GM21529 (cell line): ENCODE results near the gene SNRNP200.
"Not testable (repeated sequence)": the region's sequence is repeated elsewhere in the genome, so short reads cannot be mapped to it uniquely, and the experiment has no call there.

Experiments used
- ATAC-seq: cut with Tn5 transposase; IDR thresholded peaks from one replicate; pipeline ENCODE4 v1.9.1; 2021; ENCODE audit not compliant: unreplicated experiment

Gene SNRNP200

GRCh38 chr2:96325041-96325883 lies 19.9 kb upstream of the SNRNP200 start, which contains the start of gene ITPRIPL1:
Gene ITPRIPL1 (plus strand): TSS chr2:96325317. CDS start chr2:96325840, 523 bp downstream.
- no peak for ATAC-seq

- no peak for ATAC-seq
These were observed 19.3 kb upstream of the SNRNP200 start for GRCh38 chr2:96324721-96325040.

- no peak for ATAC-seq
These were observed 18.5 kb upstream of the SNRNP200 start for GRCh38 chr2:96323849-96324248.

- peak; percentile 30 for ATAC-seq
These were observed 15.6 kb upstream of the SNRNP200 start for GRCh38 chr2:96320728-96321622.

GRCh38 chr2:96320326-96320725 lies 15.0 kb upstream of the SNRNP200 start:
- no peak for ATAC-seq

DNA sequence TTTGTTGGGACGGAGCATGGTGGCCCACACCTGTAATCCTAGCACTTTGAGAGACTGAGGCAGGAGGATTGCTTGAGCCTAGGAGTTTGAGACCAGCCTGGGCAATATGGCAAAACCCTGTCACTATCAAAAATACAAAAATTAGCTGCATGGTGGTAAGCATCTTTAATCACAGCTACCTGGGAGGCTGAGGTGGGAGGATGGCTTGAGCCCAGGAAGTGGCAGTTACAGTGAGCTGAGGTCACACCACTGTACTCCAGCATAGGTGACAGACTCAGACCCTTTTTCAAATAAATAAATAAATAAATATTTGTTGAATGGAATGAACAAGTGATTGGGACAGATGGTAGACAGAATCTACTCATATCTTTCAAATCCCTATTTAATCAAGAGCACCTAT lies 14.1 kb upstream of the SNRNP200 start:
- ATAC-seq, result no peak

DNA sequence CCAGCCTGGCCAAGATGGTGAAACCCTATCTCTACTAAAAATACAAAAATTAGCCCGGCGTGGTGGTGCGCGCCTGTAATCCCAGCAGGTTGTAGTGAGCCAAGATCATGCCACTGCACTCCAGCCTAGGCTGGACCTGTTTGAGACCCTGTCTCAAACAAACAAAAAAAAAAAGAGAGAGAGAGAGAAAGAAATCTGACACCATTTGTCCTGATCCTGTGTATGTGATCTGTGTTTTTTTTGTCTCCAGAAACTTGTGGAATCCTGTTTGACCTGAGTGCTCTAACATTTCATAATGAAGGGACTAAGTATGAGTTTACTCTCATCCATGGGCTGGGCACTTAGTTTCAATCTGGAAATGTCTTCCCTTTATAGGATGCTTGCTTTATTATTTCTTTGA lies 13.4 kb upstream of the SNRNP200 start:
- no peak for ATAC-seq

DNA sequence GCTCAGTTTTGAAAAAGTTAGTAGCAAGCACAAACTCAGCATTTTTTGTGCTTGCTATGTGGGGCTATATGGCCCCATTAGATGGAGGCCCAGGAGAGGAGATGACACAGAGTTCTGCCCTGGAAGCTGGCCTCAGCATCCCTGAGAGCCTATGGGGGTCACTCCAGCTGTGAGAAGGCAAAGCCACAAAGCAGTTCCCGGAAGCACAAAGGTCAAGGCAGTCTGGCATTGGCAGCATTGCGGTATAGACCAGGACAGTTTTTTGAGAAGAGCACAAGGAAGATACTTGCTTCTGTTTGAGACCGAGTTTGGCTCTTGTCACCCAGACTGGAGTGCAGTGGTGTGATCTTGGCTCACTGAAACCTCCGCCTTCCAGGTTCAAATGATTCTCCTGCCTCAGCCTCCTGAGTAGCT lies 12.2 kb upstream of the SNRNP200 start:
- ATAC-seq, result no peak

DNA sequence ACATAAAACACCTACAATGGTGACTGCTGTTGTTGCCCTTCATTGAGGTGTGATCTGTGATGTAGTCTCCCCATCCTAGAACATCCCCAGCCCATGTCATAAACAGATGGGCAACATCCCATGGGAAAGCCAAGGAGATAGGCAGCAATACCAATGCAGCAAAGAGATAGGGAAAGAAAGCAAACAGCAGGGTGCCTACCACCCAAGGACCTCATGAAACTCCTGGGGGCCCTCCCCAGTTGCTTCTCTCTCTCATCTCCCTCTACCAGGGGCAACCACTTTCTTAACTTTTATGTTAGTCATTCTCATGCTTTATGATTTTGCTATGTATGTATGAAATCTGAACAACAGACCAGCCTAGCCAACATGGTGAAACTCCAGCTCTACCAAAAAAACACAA lies 11.7 kb upstream of the SNRNP200 start:
- ATAC-seq, result no peak

- no peak for ATAC-seq
These were observed 10.2 kb upstream of the SNRNP200 start for GRCh38 chr2:96315400-96316071.

GRCh38 chr2:96315005-96315399 lies 9.7 kb upstream of the SNRNP200 start:
- no peak for ATAC-seq

DNA sequence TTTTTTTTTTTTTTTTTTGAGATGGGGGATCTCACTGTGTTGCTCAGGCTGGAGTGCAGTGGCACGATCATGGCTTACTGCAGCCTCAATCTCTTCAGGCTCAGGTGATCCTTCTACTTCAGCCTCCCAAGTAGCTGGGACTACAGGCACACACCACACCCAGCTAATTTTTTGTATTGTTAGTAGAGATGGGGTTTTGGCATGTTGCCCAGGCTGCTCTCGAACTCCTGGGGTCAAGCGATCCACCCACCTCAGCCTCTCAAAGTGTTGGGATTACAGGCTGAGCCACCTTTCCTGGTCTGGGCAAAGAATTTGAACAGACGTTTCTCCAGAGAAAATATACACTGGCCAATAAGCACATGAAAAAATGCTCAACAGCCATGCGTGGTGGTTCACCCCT lies 2.9 kb upstream of the SNRNP200 start:
- ATAC-seq, result no peak

DNA sequence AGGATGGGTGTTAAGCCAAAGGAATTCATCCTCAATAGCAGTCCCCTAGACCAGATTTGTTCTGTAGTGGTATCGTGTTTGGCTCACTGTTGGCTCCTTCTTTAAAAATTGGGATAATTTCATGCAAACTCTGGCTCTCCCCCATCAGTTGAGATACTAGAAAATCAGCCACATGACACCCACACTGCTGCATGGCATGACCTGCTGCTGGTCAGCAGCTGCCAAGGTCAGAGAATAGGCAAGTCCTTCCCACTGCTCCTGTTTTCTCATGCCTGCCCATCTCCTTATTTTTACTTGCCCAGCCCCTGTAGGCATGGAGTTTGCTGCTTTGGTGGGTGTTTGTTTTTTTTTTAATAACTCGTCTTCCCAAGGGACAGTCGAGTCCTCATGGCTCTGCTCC lies 1.0 kb upstream of the SNRNP200 start:
- ATAC-seq, result no peak

GRCh38 chr2:96305979-96306308 lies 598 bp upstream of the SNRNP200 start:
- no peak for ATAC-seq

DNA sequence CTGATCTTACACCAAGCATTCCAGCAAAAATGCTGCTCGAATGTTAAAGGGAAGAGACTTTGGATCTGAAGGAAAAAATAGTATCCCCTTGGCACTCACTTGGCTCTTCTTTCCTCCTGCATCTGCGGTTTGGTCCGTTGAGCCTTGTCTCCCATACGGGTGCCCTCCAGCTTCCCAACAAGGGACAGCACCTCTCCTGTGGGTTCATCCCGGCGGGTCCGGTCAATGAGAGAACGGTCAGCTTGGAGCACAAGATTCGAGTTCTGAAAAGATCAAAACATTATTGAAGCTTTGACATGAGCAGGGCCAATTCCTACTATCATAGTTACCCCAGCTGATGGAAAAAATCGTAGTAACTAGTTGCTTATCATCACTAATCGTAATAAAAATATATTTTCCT lies 740 bp downstream of the SNRNP200 start:
- ATAC-seq, result no peak

- ATAC-seq, result no peak
These were observed 3.5 kb downstream of the SNRNP200 start for GRCh38 chr2:96301865-96302264.

- no peak for ATAC-seq
These were observed 8.4 kb downstream of the SNRNP200 start for GRCh38 chr2:96296925-96297324.

- not testable (repeated sequence) for ATAC-seq
These were observed 11.1 kb downstream of the SNRNP200 start for GRCh38 chr2:96294271-96294670.

DNA sequence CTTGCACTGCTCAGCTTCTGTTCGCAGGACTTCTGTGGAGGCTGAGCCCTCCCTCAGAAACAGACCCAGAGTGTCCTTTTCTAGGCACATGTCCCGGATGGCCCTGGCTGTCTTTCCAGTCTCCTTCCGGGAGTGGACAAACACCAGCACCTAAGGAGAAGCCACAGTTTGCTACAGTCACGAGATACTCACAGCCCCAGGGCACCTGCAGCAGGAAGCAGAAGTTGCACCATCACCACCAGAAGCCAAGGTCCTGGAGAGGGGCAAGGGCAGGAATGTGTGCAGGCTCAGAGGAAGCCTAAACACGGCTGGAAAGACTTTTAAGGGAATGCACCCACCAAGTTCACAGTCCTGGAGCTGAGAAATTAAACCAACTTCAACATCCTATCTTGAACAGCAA lies 13.6 kb downstream of the SNRNP200 start:
- ATAC-seq, result no peak

GRCh38 chr2:96287273-96287856 lies 18.0 kb downstream of the SNRNP200 start:
- ATAC-seq, result no peak

- no peak for ATAC-seq
These were observed 28.4 kb downstream of the SNRNP200 start for GRCh38 chr2:96276787-96277499.
